Mesodermal cell (in vitro differentiated cells): ENCODE results near the gene KIAA1191.

Experiments
- H3K27ac ChIP-seq: 2 replicates; pipeline ENCODE4 v1.7.0; 2013; ENCODE audit warnings: mild to moderate bottlenecking, low read depth, low read length, moderate library complexity; ENCODE audit not compliant: severe bottlenecking
- H3K36me3 ChIP-seq: 2 replicates; pipeline ENCODE4 v1.7.1; 2013; ENCODE audit warnings: mild to moderate bottlenecking, low read length, moderate library complexity; ENCODE audit not compliant: control insufficient read depth, insufficient read depth
- H3K4me1 ChIP-seq: one replicate; pipeline ENCODE4 v1.7.1; 2013; ENCODE audit warnings: mild to moderate bottlenecking, low read length; ENCODE audit not compliant: insufficient read depth, control insufficient read depth, poor library complexity, severe bottlenecking
- H3K4me3 ChIP-seq: 2 replicates; pipeline ENCODE4 v1.7.0; 2013; ENCODE audit warnings: low read length, control low read depth, mild to moderate bottlenecking; ENCODE audit not compliant: insufficient read depth, poor library complexity, severe bottlenecking; ENCODE audit errors: extremely low read depth
- H3K9me3 ChIP-seq: 2 replicates; pipeline ENCODE4 v1.7.1; 2013; ENCODE audit warnings: mild to moderate bottlenecking, low read length, moderate library complexity; ENCODE audit not compliant: control insufficient read depth
- WGBS, 2 experiments: methylation state at CpG; one replicate each; pipeline ENCODE4 v1.1.5; 2013; ENCODE audit warnings: missing lambda C conversion rate in 2 of 2; ENCODE audit not compliant: insufficient coverage in 2 of 2; 5-methylcytosine and 5-hydroxymethylcytosine counted together

KIAA1191 gene

GRCh38 chr5:176381423-176381822, 19.9 kb upstream of the KIAA1191 start:
- 95 to 100% methylated on average over 2 to 3 of the region's 3 CpGs for WGBS, 2 experiments
- Histone ChIP-seq H3K9me3 (no peaks in the 10 kb centered on the region), H3K4me3 (no peak overlapping the region), H3K36me3 (peaks cover 69% of the 10 kb centered on the region), H3K4me1 (peaks cover under 1% of the 10 kb centered on the region), H3K27ac (no peak overlapping the region)

GRCh38 chr5:176379881-176380280, 18.3 kb upstream of the KIAA1191 start:
- Histone ChIP-seq H3K4me1 (no peaks in the 10 kb centered on the region), H3K4me3 (no peak overlapping the region), H3K36me3 (peaks cover 57% of the 10 kb centered on the region), H3K9me3 (no peaks in the 10 kb centered on the region), H3K27ac (no peak overlapping the region)
- WGBS, 2 experiments, result 87 to 93% methylated on average over 3 of the region's 3 CpGs

- WGBS, 2 experiments, result 91 to 92% methylated on average over 6 of the region's 7 CpGs
- peaks cover 50% of the 10 kb centered on the region for H3K36me3 ChIP-seq
- H3K4me3 ChIP-seq, result no peak overlapping the region
- no peak overlapping the region for H3K27ac ChIP-seq
- no peaks in the 10 kb centered on the region for H3K9me3 ChIP-seq
- no peaks in the 10 kb centered on the region for H3K4me1 ChIP-seq
Observed at GRCh38 chr5:176373100-176373818, 11.7 kb upstream of the KIAA1191 start.

- Histone ChIP-seq H3K9me3 (no peaks in the 10 kb centered on the region), H3K4me3 (no peak overlapping the region), H3K4me1 (no peaks in the 10 kb centered on the region), H3K27ac (no peak overlapping the region), H3K36me3 (peaks cover 60% of the 10 kb centered on the region)
- WGBS, 2 experiments, result 96 to 98% methylated on average over 9 to 12 of the region's 13 CpGs
Observed at GRCh38 chr5:176371621-176372539, 10.3 kb upstream of the KIAA1191 start.

- WGBS, 2 experiments, result 93 to 95% methylated on average over 2 to 4 of the region's 8 CpGs
- Histone ChIP-seq H3K36me3 (peaks cover 60% of the 10 kb centered on the region), H3K4me3 (no peak overlapping the region), H3K9me3 (no peaks in the 10 kb centered on the region), H3K27ac (no peak overlapping the region), H3K4me1 (peaks cover 4% of the 10 kb centered on the region)
Observed at GRCh38 chr5:176369934-176370711, 8.6 kb upstream of the KIAA1191 start.

- no peaks in the 10 kb centered on the region for H3K9me3 ChIP-seq
- no peak overlapping the region for H3K4me3 ChIP-seq
- WGBS, 2 experiments, result 88 to 99% methylated on average over 6 to 10 of the region's 13 CpGs
- H3K27ac ChIP-seq, result no peak overlapping the region
- H3K4me1 ChIP-seq, result peaks cover 4% of the 10 kb centered on the region
- peaks cover 56% of the 10 kb centered on the region for H3K36me3 ChIP-seq
Observed at GRCh38 chr5:176368726-176369125, 7.2 kb upstream of the KIAA1191 start.

- H3K9me3 ChIP-seq, result no peaks in the 10 kb centered on the region
- peaks cover 41% of the 10 kb centered on the region for H3K36me3 ChIP-seq
- peak overlapping the region; percentile 87 for H3K4me3 ChIP-seq
- H3K27ac ChIP-seq, result no peak overlapping the region
- H3K4me1 ChIP-seq, result peaks cover 4% of the 10 kb centered on the region
- WGBS, 2 experiments, result 33 to 34% methylated on average over 36 to 38 of the region's 38 CpGs
Observed at GRCh38 chr5:176366232-176366894, 4.8 kb upstream of the KIAA1191 start.

- peaks cover 4% of the 10 kb centered on the region for H3K4me1 ChIP-seq
- 0% methylated on average over 53 to 64 of the region's 108 CpGs for WGBS, 2 experiments
- H3K9me3 ChIP-seq, result no peaks in the 10 kb centered on the region
- peak within 1 kb of the TSS; percentile 87 for H3K4me3 ChIP-seq
- H3K36me3 ChIP-seq, result peaks cover 38% of the 10 kb centered on the region
- no peak within 1 kb of the TSS for H3K27ac ChIP-seq
Observed at GRCh38 chr5:176365351-176366231, 4.0 kb upstream of the KIAA1191 start, which contains the start of gene ARL10. Gene ARL10, plus strand, starts transcription at chr5:176365487. Its CDS starts 77 bp downstream, at chr5:176365564.

GRCh38 chr5:176364765-176365350, 3.3 kb upstream of the KIAA1191 start:
- H3K27ac ChIP-seq, result no peak overlapping the region

More at GRCh38 chr5:176364765-176365350, 3.3 kb upstream of the KIAA1191 start:
- Histone ChIP-seq H3K4me3 (peak overlapping the region; percentile 87), H3K4me1 (peaks cover 5% of the 10 kb centered on the region), H3K9me3 (no peaks in the 10 kb centered on the region), H3K36me3 (peaks cover 32% of the 10 kb centered on the region)
- WGBS, 2 experiments, result 40 to 43% methylated on average over 17 to 24 of the region's 28 CpGs
